Measurements from ENCODE around the gene SLC6A6. TPM values are rescaled to one million over a fixed set of nuclear protein-coding genes. Genes with fewer than 3 reads are reported as not detected.

SLC6A6 gene
- total and polyA plus RNA-seq, 2 experiments from 2014 or later = 27.5 to 150 TPM

GRCh38 chr3:14377838-14378169, 24.6 kb upstream of the SLC6A6 start:
- no peak for DNase-seq (ENCODE audit: low spot score)
- Histone ChIP-seq H3F3A (replicated peaks; ENCODE audit: low read depth) (no peaks in the 10 kb centered on the region), H3K36me3 (ENCODE audit: insufficient read depth) (no peaks in the 10 kb centered on the region), H3K4me1 (ENCODE audit: insufficient read depth) (no peaks in the 10 kb centered on the region), H3K4me2 (no peak overlapping the region), H3K27me3 (ENCODE audit: insufficient read depth) (no peaks in the 10 kb centered on the region), H3K27ac (ENCODE audit: low read depth) (no peak overlapping the region), H3K4me3 (no peak overlapping the region), H2AFZ (no peak overlapping the region), H3K79me2 (replicated peaks; ENCODE audit: insufficient read depth) (no peaks in the 10 kb centered on the region), H3K9me2 (ENCODE audit: insufficient read depth) (no peaks in the 10 kb centered on the region), H4K20me1 (replicated peaks; ENCODE audit: insufficient read depth) (no peaks in the 10 kb centered on the region)
- Mint-ChIP-seq H3K27ac (no peak overlapping the region), H3K36me3 (ENCODE audit: low read depth) (no peaks in the 10 kb centered on the region), H3K9me3 (peaks cover 2% of the 10 kb centered on the region; the same call in 1 of the 3 replicates), H3K27me3 (ENCODE audit: insufficient read depth, low read depth, poor library complexity) (peaks cover 17% of the 10 kb centered on the region), H3K4me3 (no peak overlapping the region), H3K4me1 (peaks cover 13% of the 10 kb centered on the region)
- ATAC-seq = no peak
- TF ChIP-seq NANOG (IDR thresholded peaks at IDR 0.05; ENCODE audit: borderline replicate concordance) (no peak), EZH2 (IDR thresholded peaks at IDR 0.05; ENCODE audit: low read depth, unreplicated experiment) (no peak), EZH2phosphoT487 (IDR thresholded peaks at IDR 0.05; ENCODE audit: unreplicated experiment) (no peak), ZNF331 (CRISPR knock-in tag; IDR thresholded peaks at IDR 0.05; ENCODE audit: low read depth) (no peak), REST (IDR thresholded peaks at IDR 0.05; ENCODE audit: unreplicated experiment) (no peak), ZNF462 (CRISPR knock-in tag; IDR thresholded peaks at IDR 0.05) (no peak), CREB1 (CRISPR knock-in tag; IDR thresholded peaks at IDR 0.05; ENCODE audit: low read depth) (no peak), POLR2AphosphoS5 (IDR thresholded peaks at IDR 0.05; ENCODE audit: low read depth) (no peak), JUNB (IDR thresholded peaks at IDR 0.05; ENCODE audit: unreplicated experiment) (no peak), CTCF (conservative IDR thresholded peaks at IDR 0.05; ENCODE audit: low read depth in 2 of 2) (no peak), ZNF114 (CRISPR knock-in tag; IDR thresholded peaks at IDR 0.05) (no peak), STAT1 (IDR thresholded peaks at IDR 0.05; ENCODE audit: unreplicated experiment) (no peak)
- TF ChIP-seq, protein P1, sequence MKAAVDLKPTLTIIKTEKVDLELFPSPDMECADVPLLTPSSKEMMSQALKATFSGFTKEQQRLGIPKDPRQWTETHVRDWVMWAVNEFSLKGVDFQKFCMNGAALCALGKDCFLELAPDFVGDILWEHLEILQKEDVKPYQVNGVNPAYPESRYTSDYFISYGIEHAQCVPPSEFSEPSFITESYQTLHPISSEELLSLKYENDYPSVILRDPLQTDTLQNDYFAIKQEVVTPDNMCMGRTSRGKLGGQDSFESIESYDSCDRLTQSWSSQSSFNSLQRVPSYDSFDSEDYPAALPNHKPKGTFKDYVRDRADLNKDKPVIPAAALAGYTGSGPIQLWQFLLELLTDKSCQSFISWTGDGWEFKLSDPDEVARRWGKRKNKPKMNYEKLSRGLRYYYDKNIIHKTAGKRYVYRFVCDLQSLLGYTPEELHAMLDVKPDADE (IDR thresholded peaks at IDR 0.05) = no peak

All from GM23338 (cell line).